ENCODE results near the gene NCOA3.

The NCOA3 gene

DNA sequence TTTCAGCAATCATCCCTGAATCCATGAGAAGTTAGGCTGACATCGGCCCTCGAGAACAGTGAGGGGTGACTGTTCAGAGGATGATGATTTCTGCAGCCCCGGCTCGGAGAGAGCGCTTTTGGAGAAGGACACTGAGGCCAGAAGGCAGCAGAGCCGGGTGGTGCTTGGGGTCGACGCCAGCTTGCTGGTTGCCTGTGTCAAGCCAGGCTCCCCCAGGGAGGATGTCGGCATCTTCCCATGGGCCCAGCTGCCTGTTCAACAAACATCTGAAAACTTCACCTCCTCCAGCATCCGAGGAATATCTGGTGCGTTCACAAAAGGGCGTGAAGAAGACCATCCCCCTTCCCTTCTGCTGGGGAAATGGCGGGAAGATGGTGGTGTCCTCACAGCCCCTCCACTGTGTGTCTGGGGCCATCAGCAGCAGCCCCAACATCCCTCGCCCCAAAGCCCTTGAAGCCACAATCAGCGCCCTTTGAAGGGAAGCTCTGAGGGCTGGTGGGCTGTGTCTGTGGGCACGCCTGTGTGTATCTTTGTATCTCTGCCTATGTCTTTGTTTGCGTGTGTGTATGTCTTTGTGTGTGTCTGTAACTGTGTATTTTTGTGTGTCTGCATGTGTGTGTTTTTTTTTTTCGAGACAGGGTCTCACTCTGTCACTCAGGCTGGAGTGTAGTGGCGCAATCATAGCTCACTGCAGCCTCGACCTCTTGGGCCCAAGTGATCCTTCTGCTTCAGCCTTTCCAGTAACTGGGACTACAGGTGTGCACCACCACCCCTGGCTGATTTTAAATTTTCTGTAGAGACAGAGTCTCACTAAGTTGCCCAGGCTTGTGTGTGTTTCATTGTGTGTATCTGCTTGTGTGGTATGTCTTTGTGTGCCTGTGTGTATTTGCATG is 185.7 kb downstream of the NCOA3 start:
- DNase-seq: no peak

DNA sequence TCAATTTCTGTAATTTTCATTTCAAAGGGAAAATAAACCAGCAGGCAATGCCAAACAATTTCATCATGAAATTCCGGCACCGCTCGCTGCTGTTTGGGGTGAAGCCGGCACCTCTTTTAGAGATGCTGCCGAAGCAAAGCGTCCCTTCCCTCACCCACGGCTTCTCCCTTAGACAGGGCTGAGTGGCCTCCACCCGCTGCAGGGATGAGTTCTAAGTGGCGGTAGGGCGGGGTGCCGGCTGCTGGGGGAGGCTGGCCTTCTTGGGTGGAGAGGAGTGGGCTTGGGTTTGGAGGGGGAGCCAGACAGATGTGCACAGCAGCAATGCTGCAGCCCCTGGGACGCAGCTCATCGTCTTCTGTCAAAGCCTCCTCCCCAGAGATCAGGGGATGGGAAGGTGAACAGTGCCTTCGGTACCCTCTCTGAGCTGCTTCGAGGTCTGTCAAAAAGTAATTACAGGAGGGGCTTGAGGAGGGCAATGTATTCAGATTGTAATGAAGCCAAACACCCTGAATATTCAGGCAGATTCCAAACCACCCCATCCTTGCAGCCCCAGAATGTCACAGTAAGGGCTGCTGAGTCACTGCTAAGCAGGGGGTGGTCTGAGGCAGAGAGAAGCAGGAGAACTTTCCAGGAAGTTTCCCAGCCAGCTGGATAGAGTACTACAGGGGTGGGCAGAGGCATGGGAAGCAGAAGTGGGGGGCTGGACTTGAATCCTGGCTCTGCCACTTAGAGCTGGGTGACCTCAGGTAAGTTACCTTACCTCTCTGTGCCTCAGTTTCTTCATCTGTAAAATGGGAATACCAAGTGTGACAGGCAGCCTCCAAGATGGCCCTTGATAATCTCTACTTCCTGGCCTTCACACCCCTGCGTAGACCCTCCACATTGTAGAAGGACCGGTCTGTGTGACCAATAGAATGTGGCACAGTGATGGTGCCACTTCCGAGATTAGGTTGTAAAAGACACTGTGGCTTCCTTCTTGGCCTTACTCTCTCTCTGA is 187.0 kb downstream of the NCOA3 start:
- no peak for DNase-seq

DNA sequence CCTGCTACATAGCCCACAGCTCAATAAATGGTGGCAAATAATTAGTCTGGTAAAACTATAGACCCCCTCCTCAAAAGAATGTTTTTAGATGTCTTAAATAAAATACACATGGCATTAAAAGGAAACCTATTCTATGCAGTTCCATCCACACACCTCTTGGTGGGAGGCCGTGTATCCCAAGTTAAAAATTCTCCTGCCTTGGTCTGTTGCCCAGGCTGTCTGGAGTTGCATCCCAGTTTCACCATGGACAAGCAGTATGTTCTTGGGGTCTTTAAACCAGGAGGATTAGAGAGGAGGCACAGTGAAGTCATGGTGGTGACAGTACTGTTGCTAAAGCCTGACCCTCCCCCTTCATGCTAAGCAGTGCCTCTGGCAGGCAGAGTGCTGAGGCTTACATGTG is 188.0 kb downstream of the NCOA3 start:
- DNase-seq: no peak

DNA sequence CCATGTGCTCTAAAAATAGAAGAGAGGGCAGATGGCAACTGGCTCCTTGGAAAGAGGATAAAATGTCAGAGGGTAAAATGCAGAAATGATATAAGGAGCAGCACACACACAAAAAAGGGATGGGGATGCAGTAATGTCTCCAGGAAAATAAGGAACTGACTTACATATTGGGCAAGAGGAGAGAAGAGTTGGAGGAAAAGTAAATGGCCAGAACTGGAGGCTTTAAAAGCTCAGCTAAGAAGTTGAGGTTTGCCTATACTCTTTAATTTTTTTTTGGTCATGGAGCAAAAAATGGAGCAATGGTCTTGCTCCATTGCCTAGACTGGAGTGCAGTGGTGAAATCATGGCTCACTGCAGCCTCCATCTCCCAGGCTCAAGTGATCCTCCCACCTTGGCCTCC is 189.9 kb downstream of the NCOA3 start:
- DNase-seq: no peak

DNA sequence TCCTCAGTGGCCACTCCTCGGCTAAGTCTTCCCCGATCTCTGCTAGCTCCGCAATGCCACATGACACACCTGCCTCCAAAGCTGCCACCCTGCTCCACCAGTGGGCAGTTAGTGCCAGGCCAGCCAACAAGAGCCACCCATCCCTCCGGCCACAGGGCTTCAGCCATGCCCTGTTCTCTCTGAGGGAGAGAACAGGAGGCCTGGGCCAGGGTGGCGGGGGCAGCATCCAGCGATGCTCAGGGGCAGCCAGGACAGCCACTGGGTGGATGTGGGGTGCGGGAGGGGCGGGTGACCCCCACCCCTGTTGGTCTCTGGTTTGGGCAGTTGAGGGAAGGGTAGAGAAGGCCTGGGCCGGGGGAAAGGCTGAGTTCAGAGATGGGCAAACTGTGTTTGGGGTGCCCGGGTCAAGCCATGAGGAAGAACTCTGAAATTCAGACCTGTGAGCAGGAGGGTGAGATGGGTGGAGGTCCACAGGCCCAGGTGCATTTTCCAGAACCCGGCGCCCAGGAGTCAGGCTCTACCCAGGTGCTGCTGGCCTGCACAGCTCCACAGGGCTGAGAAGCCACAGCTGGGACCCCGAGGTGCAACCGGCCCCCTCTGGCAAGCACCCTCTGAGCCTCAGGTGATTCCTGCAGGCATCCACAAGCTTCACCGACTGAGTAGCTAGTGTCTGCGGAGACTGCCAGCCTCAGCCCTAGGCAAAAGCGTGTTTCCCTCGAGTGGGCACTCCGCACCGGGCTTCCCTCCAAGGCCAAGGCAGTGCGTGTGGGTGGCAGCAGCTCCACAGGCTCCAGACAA is 192.5 kb downstream of the NCOA3 start:
- DNase-seq: no peak

DNA sequence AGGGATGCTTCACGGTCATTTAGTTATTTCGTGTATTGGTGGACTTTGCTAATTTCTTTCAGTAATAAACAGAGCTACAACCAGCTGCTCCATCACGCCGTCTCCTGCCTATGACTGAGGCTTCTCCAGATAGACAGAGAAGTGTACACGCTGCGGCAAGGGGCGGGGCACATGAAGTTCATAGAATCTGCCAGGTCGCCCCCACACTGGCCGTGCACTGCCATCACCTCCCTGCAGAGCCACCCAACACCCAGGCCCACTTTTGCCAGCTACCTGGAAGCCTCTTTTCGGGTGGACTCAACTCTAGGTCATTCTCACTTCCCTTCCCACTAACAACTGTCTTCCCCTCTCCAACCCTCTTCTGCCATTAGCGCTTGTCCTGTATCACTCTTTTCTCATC is 195.2 kb downstream of the NCOA3 start:
- no peak for DNase-seq

DNA sequence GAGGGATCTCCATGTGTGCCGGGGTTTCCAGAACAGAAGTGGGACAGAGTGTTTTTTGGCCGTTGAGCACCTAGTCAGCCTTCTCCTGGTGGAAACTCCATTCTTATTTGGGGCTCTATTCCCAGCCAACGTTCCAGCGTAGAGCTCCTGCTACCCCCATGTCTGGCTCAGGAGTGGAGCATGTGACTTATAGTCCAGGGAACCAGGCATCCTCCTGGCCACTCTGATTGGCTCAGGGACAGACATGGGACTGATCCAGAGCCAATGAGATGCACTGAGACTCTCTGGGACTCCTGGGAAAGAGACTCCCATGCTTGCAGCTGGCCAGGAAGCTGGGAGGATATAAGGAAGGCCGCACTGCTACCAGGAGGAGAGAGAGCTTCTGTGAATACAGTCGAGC is 196.5 kb downstream of the NCOA3 start:
- no peak for DNase-seq

DNA sequence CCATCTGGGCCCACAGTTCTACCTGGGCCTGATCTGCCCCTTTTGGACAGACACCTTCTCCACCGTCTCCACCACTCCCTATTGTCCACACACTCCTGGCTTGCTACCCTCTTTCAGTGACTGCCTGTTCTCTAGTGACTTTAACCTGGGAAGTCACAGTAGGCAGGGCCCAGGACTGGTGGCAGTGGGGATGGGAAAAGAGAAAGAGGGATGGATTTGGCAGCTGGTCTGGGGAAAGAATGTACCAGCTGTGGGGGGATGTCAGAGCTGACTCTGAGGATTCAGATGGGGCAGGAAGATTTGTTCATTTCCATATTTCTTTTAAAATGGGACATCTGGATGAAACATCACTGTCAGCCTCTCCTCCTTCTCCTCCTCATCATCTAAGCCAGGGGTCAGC is 198.1 kb downstream of the NCOA3 start:
- DNase-seq: no peak

DNA sequence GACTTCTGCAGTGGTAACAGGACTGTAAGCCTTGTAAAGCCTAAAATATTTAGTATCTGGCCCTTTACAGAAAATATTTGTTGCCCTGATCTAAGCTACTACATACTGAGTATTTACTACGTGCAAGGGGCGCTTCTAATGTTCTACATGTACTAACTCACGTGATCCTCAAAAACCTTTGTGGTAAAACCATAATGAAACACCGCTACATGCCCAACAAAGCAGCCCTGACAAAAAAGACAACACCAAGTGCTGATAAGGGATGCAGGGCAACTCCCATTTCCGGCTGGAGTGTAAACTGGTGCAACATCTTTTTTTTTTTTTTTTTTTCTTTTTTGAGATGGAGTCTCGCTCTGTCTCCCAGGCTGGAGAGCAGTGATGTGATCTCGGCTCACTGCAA is 198.6 kb downstream of the NCOA3 start:
- DNase-seq: no peak

DNA sequence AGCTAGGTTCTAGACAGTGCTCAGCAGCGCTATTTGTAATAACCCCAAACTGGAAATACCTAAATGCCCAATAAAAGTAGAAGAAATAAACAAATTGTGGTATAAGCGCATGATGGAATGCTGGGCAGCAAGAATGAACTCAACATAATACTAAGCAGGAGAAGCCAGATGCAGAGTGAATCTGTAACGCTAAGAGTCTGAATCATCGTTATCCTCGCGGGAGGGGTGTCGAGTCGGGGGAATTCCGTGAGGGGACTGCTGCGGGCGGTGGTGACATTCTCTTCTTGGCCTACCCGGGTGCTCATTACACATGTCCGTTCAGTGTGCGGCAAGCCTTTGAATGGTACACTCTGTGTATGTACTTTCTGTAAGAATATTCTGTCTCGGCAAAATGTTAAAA is 199.9 kb downstream of the NCOA3 start:
- no peak for DNase-seq

DNA sequence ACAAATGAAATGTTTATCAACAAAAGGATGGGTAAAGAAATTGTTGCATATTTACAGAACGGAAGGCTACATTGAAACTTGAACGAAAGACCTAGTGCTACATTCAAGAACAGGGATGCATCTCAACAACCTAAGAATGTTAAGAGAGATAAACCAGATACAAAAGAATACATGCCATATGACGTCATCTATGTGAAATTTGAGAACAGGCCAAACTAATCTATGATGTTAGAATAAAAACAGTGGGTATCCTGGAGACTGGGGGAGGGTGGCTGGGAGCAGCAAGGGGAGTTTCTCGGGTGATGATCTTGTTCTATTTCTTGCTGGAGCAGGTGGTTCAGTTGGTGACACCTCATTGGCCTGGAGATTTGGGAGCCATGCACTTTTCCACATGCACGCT is 202.1 kb downstream of the NCOA3 start:
- no peak for DNase-seq

DNA sequence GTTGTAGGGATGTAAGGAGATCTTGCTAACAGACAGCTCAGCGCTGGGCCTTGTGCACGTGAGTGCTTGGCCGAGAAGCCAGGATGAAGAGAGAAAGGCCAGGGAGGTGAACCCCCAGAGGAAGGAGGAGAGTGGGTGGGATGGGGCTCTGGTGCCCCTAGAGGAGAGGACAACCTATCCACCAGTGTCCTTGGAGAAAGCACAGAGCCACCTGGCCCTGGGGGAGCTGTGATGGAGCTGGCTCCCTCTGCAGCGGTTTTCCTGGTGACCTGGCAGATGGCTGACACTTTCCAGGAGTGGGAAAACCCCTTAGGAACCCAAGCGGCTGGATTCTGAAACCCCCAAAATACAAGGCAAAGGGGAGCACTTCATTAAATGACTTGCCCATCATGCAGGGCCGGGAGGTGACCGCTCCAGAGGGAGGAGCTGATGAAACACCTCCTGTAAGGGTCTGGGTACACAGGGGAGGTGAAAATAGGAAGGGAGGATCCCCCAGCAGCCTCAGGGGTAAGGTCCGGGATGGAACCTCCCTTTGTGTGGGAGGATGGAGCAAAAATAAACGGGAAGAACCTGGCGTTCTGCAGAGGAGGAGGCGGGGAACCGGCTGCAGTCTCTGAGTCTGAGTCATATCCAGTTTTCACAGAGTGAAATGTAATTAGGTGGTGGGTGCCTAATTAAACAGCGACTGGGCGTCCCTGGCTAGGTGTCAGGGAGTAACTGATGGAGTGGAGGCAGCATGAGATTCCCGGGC is 203.2 kb downstream of the NCOA3 start:
- no peak for DNase-seq

DNA sequence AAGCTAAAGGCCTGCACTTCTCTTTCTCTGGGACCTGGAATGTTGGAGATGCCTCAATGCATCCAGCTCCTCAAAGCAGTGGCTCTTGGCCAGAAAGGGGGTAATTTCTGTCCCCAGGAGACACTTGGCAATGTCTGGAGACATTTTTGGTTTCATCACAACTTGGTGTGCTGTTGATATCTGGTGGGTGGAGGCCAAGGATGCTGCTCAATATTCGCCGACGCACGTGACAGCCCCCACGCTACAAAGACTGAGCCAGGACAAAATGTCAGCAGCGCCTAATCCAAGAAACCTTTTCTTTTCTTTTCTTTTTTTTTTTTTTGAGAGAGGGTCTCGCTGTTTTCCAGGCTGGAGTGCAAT is 203.8 kb downstream of the NCOA3 start:
- DNase-seq: no peak

DNA sequence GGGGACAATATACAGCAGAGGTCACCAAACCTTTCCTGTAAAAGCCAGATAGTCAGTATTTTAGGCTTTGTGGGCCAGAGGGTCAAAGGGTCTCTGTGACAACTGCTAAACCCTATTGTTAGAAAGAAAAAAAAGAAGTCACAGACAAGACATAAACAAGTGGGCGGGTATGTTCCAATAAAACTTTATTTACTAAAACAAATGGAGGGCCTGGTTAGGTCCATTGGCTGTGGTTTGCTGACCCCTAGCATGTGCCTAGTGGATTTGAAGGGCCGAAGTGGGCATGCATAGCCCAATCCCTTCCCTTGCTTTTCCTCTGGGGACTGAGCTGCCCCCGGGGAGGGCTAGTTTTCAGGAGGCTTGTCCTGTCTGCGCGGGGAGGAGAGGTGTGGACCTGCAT is 204.7 kb downstream of the NCOA3 start:
- no peak for DNase-seq

Measured in amniotic stem cell (primary cell).